ENCODE measurements around the gene COA1.

DNA sequence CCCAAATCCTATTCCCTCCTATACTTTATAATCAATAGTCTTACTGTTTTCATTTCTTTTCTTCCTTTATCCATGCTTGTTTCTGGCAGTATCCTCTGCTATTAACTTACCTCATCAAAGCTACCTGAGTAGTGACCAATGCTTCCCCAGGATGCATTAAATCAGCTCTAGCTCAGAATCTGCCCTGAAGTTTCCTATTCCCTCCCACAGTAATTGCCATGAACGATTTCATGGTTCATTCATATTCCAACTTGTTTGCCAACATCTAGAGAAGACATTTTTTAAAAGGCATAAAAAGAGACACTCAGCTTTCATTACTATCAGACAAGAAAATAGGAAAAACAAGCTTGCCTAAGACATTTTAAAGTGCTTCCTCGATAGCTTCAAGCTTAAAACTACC is 42.3 kb downstream of the COA1 start:
- TF ChIP-seq CTCF (IDR thresholded peaks at IDR 0.05; ENCODE audit: insufficient read depth, low read length, poor library complexity, severe bottlenecking): no peak
- no peak for TF ChIP-seq EZH2phosphoT487 (conservative IDR thresholded peaks at IDR 0.05; ENCODE audit: low read length)

Data from SU-DHL-6 (cell line).